Measurements from ENCODE around the gene CNMD.
A peak's percentile ranks its signal among the peaks of the same experiment; 100 is the strongest.
"Not testable (repeated sequence)": the region's sequence is repeated elsewhere in the genome, so short reads cannot be mapped to it uniquely, and the experiment has no call there.

Gene CNMD

DNA sequence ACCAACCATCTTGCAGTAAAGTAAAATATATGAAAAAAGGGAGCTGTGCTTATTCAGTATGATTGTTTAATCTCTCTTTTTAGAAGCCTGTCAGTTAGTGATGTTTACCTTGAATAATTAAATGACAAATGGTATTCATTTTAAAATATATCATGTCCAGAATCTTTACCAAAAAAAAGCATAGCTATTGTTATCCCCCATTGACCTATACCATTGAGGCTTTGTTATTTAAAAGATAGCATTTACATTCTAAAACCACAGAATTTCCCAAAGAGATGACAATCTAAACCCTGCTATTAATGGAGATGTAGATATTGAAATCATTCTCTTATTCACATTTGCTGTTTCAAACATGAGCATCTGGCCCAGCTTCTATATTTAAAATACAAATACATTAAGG, 2.2 kb downstream of the CNMD start:
- no peak overlapping the region for H3K9ac ChIP-seq
- H3K27ac ChIP-seq, result no peak overlapping the region
- H3K4me2 ChIP-seq, result no peak overlapping the region
- peaks cover 0 to 4% (median 0%) of the 10 kb centered on the region in 11 experiments; a peak in 2 of 22 replicates for H3K36me3 ChIP-seq
- TF ChIP-seq Cebpa-rat (IDR thresholded peaks at IDR 0.05), result no peak
- H3K4me1 ChIP-seq, result peaks cover 0 to 8% (median 2%) of the 10 kb centered on the region in 10 experiments; a peak in 6 of 20 replicates
- H4K20me1 ChIP-seq, result no peaks in the 10 kb centered on the region
- H3K9me3 ChIP-seq (replicated peaks in 1 of 11), result peaks cover 14 to 21% (median 17%) of the 10 kb centered on the region in 11 experiments
- peaks cover 38 to 47% (median 42%) of the 10 kb centered on the region in 11 experiments for H3K27me3 ChIP-seq
- no peak overlapping the region for H3K4me3 ChIP-seq

DNA sequence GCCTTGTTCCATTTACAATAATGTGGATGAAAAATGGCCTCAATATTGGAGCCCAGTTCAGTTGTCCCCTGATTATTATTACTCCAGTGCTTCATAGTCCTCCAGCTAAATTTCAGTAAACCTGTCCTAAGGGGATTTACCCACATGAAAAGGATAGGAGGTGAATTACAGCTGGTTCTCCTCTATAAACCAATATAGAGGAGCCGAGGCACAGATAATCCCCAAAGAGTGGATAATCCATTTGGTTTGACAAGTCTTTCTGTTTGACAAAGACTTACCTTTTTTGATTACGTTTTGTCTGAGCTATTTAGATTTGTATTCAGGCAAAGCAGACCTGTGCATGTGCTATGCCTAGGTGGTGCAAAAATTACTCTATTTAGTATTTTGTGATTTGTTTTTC, 2.7 kb downstream of the CNMD start:
- peaks cover 0 to 4% (median 0%) of the 10 kb centered on the region in 11 experiments; a peak in 2 of 22 replicates for H3K36me3 ChIP-seq
- peaks cover 38 to 47% (median 42%) of the 10 kb centered on the region in 11 experiments for H3K27me3 ChIP-seq
- H3K4me2 ChIP-seq, result no peak overlapping the region
- H3K4me3 ChIP-seq, result no peak overlapping the region
- H3K27ac ChIP-seq, result no peak overlapping the region
- no peak overlapping the region for H3K9ac ChIP-seq
- H3K4me1 ChIP-seq, result peaks cover 0 to 8% (median 2%) of the 10 kb centered on the region in 10 experiments; a peak in 6 of 20 replicates
- no peaks in the 10 kb centered on the region for H4K20me1 ChIP-seq
- peaks cover 14 to 21% (median 17%) of the 10 kb centered on the region in 11 experiments for H3K9me3 ChIP-seq (replicated peaks in 1 of 11)
- no peak for TF ChIP-seq Cebpa-rat (IDR thresholded peaks at IDR 0.05)

DNA sequence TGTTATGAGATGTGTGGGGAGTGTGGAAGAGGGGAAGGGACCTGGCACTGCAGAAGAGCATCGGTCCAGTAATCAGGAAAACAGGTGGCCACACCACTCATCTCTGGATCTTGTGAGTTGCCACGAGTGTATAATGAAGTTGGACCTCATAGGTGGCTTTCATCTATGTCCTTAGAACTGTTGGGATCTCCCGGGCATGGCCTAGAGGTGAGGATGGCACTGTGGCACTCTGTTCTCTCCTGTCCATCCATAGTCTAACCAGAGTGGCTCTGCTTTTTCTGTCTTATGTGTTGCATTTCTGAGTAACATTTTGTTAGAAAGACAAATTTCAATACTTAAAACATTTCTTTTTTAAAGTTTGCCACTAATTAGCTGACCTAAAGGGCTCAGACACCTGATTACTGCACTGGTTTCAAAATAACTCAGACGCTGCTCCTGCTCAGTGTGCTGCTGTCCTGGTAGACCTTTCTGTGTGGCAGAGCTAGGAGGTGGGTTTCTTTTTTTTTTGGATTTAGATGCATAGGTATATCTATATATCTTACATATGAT, 5.5 kb downstream of the CNMD start:
- H4K20me1 ChIP-seq, result no peaks in the 10 kb centered on the region
- peaks cover 0 to 8% (median 3%) of the 10 kb centered on the region in 10 experiments; a peak in 13 of 20 replicates for H3K4me1 ChIP-seq
- TF ChIP-seq Cebpa-rat (IDR thresholded peaks at IDR 0.05), result no peak
- H3K4me2 ChIP-seq, result no peak overlapping the region
- peaks cover 0 to 3% (median 0%) of the 10 kb centered on the region in 11 experiments; a peak in 2 of 22 replicates for H3K36me3 ChIP-seq
- H3K27ac ChIP-seq, result no peak overlapping the region
- H3K9me3 ChIP-seq (replicated peaks in 1 of 11), result peaks cover 6 to 14% (median 8%) of the 10 kb centered on the region in 11 experiments; a peak in 21 of 22 replicates
- peaks cover 17 to 25% (median 19%) of the 10 kb centered on the region in 11 experiments for H3K27me3 ChIP-seq
- H3K4me3 ChIP-seq, result no peak overlapping the region
- H3K9ac ChIP-seq, result no peak overlapping the region

DNA sequence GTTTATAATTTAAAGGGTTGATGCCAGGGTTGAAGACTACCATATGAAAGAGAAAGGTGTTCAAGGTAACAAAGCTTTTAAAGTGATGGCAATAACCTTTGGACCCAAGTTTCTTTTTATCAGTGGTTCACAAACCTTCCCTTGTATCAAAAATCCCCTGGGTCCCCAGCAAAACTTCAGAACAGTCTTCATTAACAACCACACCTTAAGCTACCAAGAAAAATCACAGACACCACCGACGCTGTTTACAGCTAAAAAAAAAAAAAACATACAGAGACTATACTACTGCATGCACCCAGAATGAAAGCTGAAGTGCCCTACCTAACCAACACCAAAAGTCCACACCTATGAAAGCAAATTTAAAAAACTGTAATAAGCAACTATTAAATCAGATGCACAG, 13.4 kb downstream of the CNMD start:
- no peaks in the 10 kb centered on the region for H4K20me1 ChIP-seq
- H3K36me3 ChIP-seq, result no peaks in the 10 kb centered on the region
- no peak overlapping the region for H3K27ac ChIP-seq
- peaks cover 0 to 11% (median 0%) of the 10 kb centered on the region in 11 experiments; a peak in 6 of 22 replicates for H3K9me3 ChIP-seq (replicated peaks in 1 of 11)
- no peak overlapping the region for H3K9ac ChIP-seq
- H3K4me2 ChIP-seq, result peak overlapping the region in 1 of 11 experiments; percentile 36; a peak in 1 of 22 replicates
- peaks cover 5 to 29% (median 21%) of the 10 kb centered on the region in 10 experiments; a peak in 17 of 20 replicates for H3K4me1 ChIP-seq
- H3K4me3 ChIP-seq, result no peak overlapping the region
- no peaks in the 10 kb centered on the region for H3K27me3 ChIP-seq
- TF ChIP-seq Cebpa-rat (IDR thresholded peaks at IDR 0.05), result no peak

DNA sequence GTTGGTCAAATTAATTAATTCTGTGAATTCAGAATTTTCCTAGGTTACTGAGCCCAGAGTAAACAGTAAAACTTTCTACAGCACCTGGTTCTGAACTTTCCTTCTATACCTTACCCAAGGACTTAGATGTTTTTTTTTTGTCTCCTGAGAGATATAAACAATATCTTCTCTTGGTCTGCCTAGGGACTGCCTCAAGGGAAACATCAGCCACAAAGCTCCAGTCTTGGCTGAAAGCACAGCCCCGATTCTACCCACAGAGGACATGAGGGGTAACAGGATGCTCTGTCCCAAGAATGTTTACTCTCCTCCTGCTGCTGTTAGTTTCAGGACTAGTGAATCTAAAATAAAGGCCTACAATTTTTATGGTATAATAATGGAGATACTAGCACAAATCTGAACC, 14.3 kb downstream of the CNMD start:
- Histone ChIP-seq H3K27me3 (no peaks in the 10 kb centered on the region), H3K9ac (no peak overlapping the region), H3K4me3 (no peak overlapping the region), H4K20me1 (no peaks in the 10 kb centered on the region), H3K9me3 (replicated peaks in 1 of 11) (peaks cover 0 to 20% (median 5%) of the 10 kb centered on the region in 11 experiments; a peak in 10 of 22 replicates), H3K36me3 (no peaks in the 10 kb centered on the region), H3K4me2 (peak overlapping the region in 5 of 11 experiments; percentile 1 to 41 (median 19); a peak in 8 of 22 replicates), H3K27ac (no peak overlapping the region), H3K4me1 (peaks cover 5 to 29% (median 23%) of the 10 kb centered on the region in 10 experiments; a peak in 17 of 20 replicates)
- no peak for TF ChIP-seq Cebpa-rat (IDR thresholded peaks at IDR 0.05)

DNA sequence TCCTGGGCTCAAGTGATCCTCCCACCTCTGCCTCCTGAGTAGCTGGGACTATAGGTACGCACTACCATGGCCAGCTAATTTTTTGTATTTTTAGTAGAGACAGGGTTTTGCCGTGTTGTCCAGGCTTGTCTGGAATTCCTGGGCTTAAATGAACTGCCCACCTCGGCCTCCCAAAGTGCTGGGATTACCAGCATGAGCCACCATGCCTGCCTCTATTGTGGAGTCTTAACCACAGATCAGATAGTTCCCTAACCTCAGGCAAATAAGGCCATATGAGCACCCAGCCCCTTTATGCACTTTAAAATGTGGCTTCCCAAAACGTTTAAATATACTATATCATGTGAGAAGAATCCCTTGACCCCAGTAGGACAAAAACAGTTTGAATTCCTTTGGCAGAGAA, 16.4 kb downstream of the CNMD start:
- Histone ChIP-seq H3K4me2 (no peak overlapping the region), H3K4me1 (peaks cover 0 to 18% (median 14%) of the 10 kb centered on the region in 10 experiments; a peak in 14 of 20 replicates), H3K9me3 (replicated peaks in 1 of 11) (peaks cover 0 to 33% (median 12%) of the 10 kb centered on the region in 11 experiments; a peak in 12 of 22 replicates), H4K20me1 (no peaks in the 10 kb centered on the region), H3K27me3 (no peaks in the 10 kb centered on the region), H3K4me3 (no peak overlapping the region), H3K36me3 (no peaks in the 10 kb centered on the region), H3K27ac (no peak overlapping the region), H3K9ac (no peak overlapping the region)
- TF ChIP-seq Cebpa-rat (IDR thresholded peaks at IDR 0.05), result no peak

DNA sequence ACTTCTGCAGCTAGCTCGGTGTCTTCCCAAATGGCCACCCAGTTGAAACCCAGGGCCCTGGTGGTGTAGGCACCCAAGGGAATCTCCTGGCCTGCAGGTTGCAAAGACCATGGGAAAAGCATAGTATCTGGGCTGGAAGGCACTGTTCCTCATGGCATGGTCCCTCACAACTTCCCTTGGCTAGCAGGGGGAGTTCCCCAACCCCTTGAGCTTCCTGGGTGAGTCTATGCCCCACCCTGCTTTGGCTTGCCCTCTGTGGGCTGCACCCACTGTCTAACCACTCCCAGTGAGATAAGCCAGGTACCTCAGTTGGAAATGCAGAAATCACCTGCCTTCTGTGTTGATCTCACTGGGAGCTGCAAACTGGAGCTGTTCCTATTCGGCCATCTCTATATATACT, 18.3 kb downstream of the CNMD start:
- not testable (repeated sequence) for H3K4me3 ChIP-seq, H3K27ac ChIP-seq, H3K36me3 ChIP-seq, H3K27me3 ChIP-seq, H4K20me1 ChIP-seq, H3K9ac ChIP-seq
- H3K4me2 ChIP-seq, result peak overlapping the region in 2 of 11 experiments; percentile 35 to 57; a peak in 3 of 22 replicates
- peaks cover 6 to 51% (median 19%) of the 10 kb centered on the region in 11 experiments; a peak in 18 of 22 replicates for H3K9me3 ChIP-seq (replicated peaks in 1 of 11)
- H3K4me1 ChIP-seq, result peaks cover 0 to 17% (median 13%) of the 10 kb centered on the region in 10 experiments; a peak in 13 of 20 replicates

DNA sequence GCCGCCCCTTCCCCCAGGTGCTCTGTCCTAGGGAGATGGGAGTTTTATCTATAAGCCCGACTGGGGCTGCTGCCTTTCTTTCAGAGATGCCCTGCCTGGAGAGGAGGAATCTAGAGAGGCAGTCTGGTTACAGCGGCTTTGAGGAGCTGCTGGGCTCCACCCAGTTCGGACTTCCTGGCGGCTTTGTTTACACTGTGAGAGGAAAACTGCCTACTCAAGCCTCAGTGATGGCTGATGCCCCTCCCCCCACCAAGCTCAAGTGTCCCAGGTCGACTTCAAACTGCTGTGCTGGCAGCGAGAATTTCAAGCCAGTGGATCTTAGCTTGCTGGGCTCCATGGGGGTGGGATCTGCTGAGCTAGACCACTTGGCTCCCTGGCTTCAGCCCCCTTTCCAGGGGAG, 18.7 kb downstream of the CNMD start:
- not testable (repeated sequence) for H3K27ac ChIP-seq, H3K36me3 ChIP-seq, H3K27me3 ChIP-seq, H3K4me3 ChIP-seq, H4K20me1 ChIP-seq, H3K9ac ChIP-seq
- Histone ChIP-seq H3K9me3 (replicated peaks in 1 of 11) (peaks cover 7 to 56% (median 21%) of the 10 kb centered on the region in 11 experiments; a peak in 18 of 22 replicates), H3K4me1 (peaks cover 0 to 17% (median 12%) of the 10 kb centered on the region in 10 experiments; a peak in 13 of 20 replicates), H3K4me2 (peak overlapping the region in 2 of 11 experiments; percentile 35 to 57; a peak in 2 of 22 replicates)

DNA sequence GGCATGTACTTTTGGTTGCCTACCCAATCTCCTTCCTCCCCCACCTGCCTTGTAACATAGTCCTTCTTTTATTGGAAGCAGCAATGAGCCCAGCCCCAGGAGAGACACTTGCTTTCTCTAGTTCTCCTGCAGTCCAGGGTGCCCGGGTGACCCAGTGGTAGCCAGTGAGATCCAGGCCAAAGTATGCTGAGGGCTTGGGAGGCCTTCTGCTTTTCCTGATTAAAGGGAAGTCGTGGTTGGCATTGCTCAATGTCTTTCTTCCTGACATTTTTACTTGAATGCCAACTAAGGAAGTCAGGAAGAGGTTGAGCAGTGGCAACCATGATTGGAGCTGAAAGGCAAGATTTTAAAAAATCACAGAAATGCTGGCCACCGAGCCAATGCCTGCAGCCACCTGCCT, 25.7 kb downstream of the CNMD start:
- Histone ChIP-seq H3K9me3 (replicated peaks in 1 of 11) (peaks cover 4 to 34% (median 14%) of the 10 kb centered on the region in 11 experiments; a peak in 16 of 22 replicates), H3K9ac (peak overlapping the region in 2 of 11 experiments; percentile 14 to 38; a peak in 4 of 22 replicates), H3K27ac (peak overlapping the region in 8 of 11 experiments; percentile 41 to 76 (median 70); a peak in 15 of 22 replicates), H3K27me3 (no peaks in the 10 kb centered on the region), H3K4me1 (peaks cover 0 to 35% (median 26%) of the 10 kb centered on the region in 10 experiments; a peak in 18 of 20 replicates), H3K4me2 (peak overlapping the region; percentile 1 to 86 (median 76); a peak in 19 of 22 replicates), H3K4me3 (peak overlapping the region in 4 of 10 experiments; percentile 12 to 24 (median 14); a peak in 2 of 20 replicates), H3K36me3 (no peaks in the 10 kb centered on the region), H4K20me1 (no peaks in the 10 kb centered on the region)
- peak in 9 of 11 experiments; percentile 25 to 94 (median 87); a peak in 15 of 22 replicates for TF ChIP-seq Cebpa-rat (IDR thresholded peaks at IDR 0.05)

Data from BLaER1 treated with 17β-estradiol and CSF1 and Interleukin-3, amounts not matched to agents 10 nM and 100 nM (cell line).